HG02981 (cell line): ENCODE measurements around the gene MYOCD.
"Not testable (repeated sequence)": the region's sequence is repeated elsewhere in the genome, so short reads cannot be mapped to it uniquely, and the experiment has no call there.

Source experiments
- ATAC-seq: cut with Tn5 transposase; IDR thresholded peaks from one replicate; pipeline ENCODE4 v1.9.1; 2021; ENCODE audit warnings: mild to moderate bottlenecking, moderate library complexity; ENCODE audit not compliant: unreplicated experiment

The MYOCD gene

GRCh38 chr17:12665263-12666210 is at the start of gene MYOCD:
Gene MYOCD (plus strand): TSS chr17:12665890. CDS start chr17:12666189, 299 bp downstream.
- ATAC-seq, result no peak

- ATAC-seq, result no peak
Measured at GRCh38 chr17:12616161-12616560, 49.5 kb upstream of the MYOCD start.

GRCh38 chr17:12618557-12618956 is 47.1 kb upstream of the MYOCD start:
- no peak for ATAC-seq

GRCh38 chr17:12619459-12620199 is 46.1 kb upstream of the MYOCD start:
- no peak for ATAC-seq

GRCh38 chr17:12620200-12620720 is 45.4 kb upstream of the MYOCD start:
- ATAC-seq, result no peak

GRCh38 chr17:12622726-12623125 is 43.0 kb upstream of the MYOCD start:
- no peak for ATAC-seq

GRCh38 chr17:12623220-12623848 is 42.4 kb upstream of the MYOCD start:
- no peak for ATAC-seq

GRCh38 chr17:12624211-12624610 is 41.5 kb upstream of the MYOCD start:
- no peak for ATAC-seq

- no peak for ATAC-seq
Measured at GRCh38 chr17:12625092-12625491, 40.6 kb upstream of the MYOCD start.

GRCh38 chr17:12627177-12627629 is 38.5 kb upstream of the MYOCD start:
- no peak for ATAC-seq

- ATAC-seq, result no peak
Measured at GRCh38 chr17:12627781-12628451, 37.8 kb upstream of the MYOCD start.

GRCh38 chr17:12631076-12631475 is 34.6 kb upstream of the MYOCD start:
- ATAC-seq, result no peak

GRCh38 chr17:12632785-12633184 is 32.9 kb upstream of the MYOCD start:
- ATAC-seq, result no peak

- ATAC-seq, result no peak
Measured at GRCh38 chr17:12634789-12635414, 30.8 kb upstream of the MYOCD start.

- ATAC-seq, result not testable (repeated sequence)
Measured at GRCh38 chr17:12635996-12636395, 29.7 kb upstream of the MYOCD start.

- ATAC-seq, result no peak
Measured at GRCh38 chr17:12637015-12637414, 28.7 kb upstream of the MYOCD start.

- ATAC-seq, result no peak
Measured at GRCh38 chr17:12637745-12638651, 27.7 kb upstream of the MYOCD start.

- ATAC-seq, result no peak
Measured at GRCh38 chr17:12640364-12640763, 25.3 kb upstream of the MYOCD start.

GRCh38 chr17:12641084-12641483 is 24.6 kb upstream of the MYOCD start:
- no peak for ATAC-seq
